ENCODE data around the gene CBX7.

DNA sequence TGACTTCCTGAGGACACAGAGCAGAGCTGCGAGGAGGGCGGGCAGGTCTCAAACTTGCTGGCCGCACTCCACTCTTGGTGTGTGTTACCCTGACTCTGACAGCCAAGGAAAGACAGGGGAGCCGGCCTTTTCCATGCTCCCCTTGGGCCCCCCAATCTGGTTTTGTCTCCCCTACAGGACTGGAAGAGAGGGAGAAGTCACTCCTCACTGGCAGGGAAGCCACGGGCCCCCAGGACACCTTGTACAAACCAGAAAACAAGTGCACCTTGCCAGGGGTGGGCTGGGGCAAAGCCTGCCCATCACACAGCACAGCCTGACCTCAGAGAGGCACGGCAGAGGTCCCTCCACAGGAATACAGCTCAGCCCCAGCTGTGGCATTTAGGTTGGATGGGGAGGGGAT, 20.2 kb downstream of the CBX7 start:
- TF ChIP-seq, protein P1, sequence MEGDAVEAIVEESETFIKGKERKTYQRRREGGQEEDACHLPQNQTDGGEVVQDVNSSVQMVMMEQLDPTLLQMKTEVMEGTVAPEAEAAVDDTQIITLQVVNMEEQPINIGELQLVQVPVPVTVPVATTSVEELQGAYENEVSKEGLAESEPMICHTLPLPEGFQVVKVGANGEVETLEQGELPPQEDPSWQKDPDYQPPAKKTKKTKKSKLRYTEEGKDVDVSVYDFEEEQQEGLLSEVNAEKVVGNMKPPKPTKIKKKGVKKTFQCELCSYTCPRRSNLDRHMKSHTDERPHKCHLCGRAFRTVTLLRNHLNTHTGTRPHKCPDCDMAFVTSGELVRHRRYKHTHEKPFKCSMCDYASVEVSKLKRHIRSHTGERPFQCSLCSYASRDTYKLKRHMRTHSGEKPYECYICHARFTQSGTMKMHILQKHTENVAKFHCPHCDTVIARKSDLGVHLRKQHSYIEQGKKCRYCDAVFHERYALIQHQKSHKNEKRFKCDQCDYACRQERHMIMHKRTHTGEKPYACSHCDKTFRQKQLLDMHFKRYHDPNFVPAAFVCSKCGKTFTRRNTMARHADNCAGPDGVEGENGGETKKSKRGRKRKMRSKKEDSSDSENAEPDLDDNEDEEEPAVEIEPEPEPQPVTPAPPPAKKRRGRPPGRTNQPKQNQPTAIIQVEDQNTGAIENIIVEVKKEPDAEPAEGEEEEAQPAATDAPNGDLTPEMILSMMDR (IDR thresholded peaks at IDR 0.05), result no peak
- TF ChIP-seq POLR2A (IDR thresholded peaks at IDR 0.05) (no peak), POLR2AphosphoS5 (IDR thresholded peaks at IDR 0.05) (no peak), EP300 (IDR thresholded peaks at IDR 0.05) (no peak)

All from suprapubic skin (tissue), 4 donors.